Mammary epithelial cell (primary cell): ENCODE measurements around the gene MRC2.
"Not testable (repeated sequence)": the region's sequence is repeated elsewhere in the genome, so short reads cannot be mapped to it uniquely, and the experiment has no call there.

Experiments used
- CTCF ChIP-seq, 2 donors: IDR thresholded peaks in 1 of 2; conservative IDR thresholded peaks in 1 of 2; 2 replicates each; pipeline ENCODE4 v1.5.1; 2011 to 2012; ENCODE audit warnings: inconsistent platforms in 2 of 2, low read length in 2 of 2, mild to moderate bottlenecking in 2 of 2, control low read depth in 1 of 2, low read depth in 1 of 2; ENCODE audit not compliant: insufficient read depth in 1 of 2; ENCODE audit errors: extremely low read depth in 1 of 2
- EZH2 ChIP-seq: IDR thresholded peaks from 2 replicates; pipeline ENCODE4 v1.6.1; 2012; ENCODE audit warnings: low read length, inconsistent platforms, borderline replicate concordance

- not testable (repeated sequence) for TF ChIP-seq CTCF (conservative IDR thresholded peaks at IDR 0.05 in 1 of 2, IDR thresholded peaks at IDR 0.05 in 1 of 2; ENCODE audit: extremely low read depth in 1 of 2, insufficient read depth in 1 of 2, low read depth in 1 of 2, low read length in 2 of 2); EZH2
These were observed 67.7 kb downstream of the MRC2 start for GRCh38 chr17:62695093-62695738.
